GM12892 (cell line): ENCODE data around the gene MED13L.

ENCODE experiments used
- POLR2A ChIP-seq: IDR thresholded peaks from 2 replicates; pipeline ENCODE4 v1.6.1; 2011; ENCODE audit warnings: low read depth, low read length, control low read depth
- POLR2AphosphoS5 ChIP-seq: IDR thresholded peaks from 2 replicates; pipeline ENCODE4 v1.6.1; 2011; ENCODE audit warnings: low read depth, low read length, control low read depth

DNA sequence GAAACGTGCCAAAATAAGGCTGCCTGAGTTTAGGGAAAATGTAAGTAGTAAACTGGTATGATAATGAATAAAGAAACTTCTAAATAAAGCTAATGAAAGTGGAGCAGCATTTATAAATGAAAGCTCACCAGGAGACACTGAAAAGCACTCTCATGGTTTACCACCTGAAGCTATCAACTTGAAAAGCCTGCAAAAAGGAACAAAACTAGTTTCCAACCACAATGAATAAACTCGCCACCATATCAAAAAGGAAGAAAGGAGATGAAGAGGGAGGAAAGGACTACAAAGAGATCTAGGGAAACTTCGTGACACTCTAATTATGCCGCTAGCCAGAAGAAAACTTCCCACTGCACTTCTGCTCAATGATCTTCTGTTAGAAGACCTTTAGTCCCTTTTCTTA, 66.7 kb downstream of the MED13L start:
- TF ChIP-seq POLR2A (no peak), POLR2AphosphoS5 (no peak)
